ENCODE data around the gene ITPR3. TPM values are rescaled to one million over a fixed set of nuclear protein-coding genes. Genes with fewer than 3 reads are reported as not detected.

ITPR3 gene
- total RNA-seq, 1 experiment from 2014 or later, result 143 TPM

- TF ChIP-seq, protein P1, sequence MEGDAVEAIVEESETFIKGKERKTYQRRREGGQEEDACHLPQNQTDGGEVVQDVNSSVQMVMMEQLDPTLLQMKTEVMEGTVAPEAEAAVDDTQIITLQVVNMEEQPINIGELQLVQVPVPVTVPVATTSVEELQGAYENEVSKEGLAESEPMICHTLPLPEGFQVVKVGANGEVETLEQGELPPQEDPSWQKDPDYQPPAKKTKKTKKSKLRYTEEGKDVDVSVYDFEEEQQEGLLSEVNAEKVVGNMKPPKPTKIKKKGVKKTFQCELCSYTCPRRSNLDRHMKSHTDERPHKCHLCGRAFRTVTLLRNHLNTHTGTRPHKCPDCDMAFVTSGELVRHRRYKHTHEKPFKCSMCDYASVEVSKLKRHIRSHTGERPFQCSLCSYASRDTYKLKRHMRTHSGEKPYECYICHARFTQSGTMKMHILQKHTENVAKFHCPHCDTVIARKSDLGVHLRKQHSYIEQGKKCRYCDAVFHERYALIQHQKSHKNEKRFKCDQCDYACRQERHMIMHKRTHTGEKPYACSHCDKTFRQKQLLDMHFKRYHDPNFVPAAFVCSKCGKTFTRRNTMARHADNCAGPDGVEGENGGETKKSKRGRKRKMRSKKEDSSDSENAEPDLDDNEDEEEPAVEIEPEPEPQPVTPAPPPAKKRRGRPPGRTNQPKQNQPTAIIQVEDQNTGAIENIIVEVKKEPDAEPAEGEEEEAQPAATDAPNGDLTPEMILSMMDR (IDR thresholded peaks at IDR 0.05; ENCODE audit: unreplicated experiment), result no peak
- Mint-ChIP-seq H3K9me3 (ENCODE audit: low read depth, unreplicated experiment) (no peaks in the 10 kb centered on the region), H3K4me1 (ENCODE audit: low read depth, unreplicated experiment) (peaks cover 36% of the 10 kb centered on the region), H3K4me3 (ENCODE audit: low read depth, unreplicated experiment) (no peak overlapping the region), H3K27ac (ENCODE audit: unreplicated experiment) (no peak overlapping the region), H3K36me3 (ENCODE audit: insufficient read depth, unreplicated experiment) (no peaks in the 10 kb centered on the region), H3K27me3 (ENCODE audit: unreplicated experiment) (peaks cover 11% of the 10 kb centered on the region)
- no TSS peak for BruUV-seq (replicated peaks)
- intact Hi-C loops (cut with micrococcal nuclease; ENCODE audit: unreplicated experiment), result no loop called here
- DNase-seq, result no peak
- CTCF ChIA-PET, result interaction anchor here (1.0 kb wide), 1 partner anchor 17 kb away, joined by 4 read pairs; the partner anchor contains the start of gene UQCC2
Observed at GRCh38 chr6:33728438-33728837, 107.3 kb downstream of the ITPR3 start.

DNA sequence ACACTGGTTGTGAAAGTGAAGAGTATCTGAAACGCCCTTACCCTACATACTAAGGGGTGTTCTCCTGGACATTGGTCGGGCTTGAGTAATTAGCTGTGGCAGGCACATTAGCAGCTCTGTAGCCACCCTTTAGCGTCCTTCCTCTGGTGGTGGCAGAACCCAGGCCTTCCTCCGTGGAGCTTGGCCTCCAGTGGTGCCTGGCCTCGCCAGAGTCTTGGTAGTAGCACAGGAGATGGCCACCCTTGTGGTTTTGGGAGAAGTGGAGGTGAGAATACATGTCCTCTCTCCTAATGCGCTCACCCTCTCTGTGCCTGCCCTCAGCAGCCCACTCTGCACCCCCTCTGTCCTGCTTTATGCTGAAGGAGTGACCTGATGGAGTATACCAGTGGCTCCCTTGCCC lies 107.9 kb downstream of the ITPR3 start:
- peaks cover 5% of the 10 kb centered on the region for H3K27me3 Mint-ChIP-seq (ENCODE audit: unreplicated experiment)
- no peak overlapping the region for H3K27ac Mint-ChIP-seq (ENCODE audit: unreplicated experiment)
- TF ChIP-seq, protein P1 (IDR thresholded peaks at IDR 0.05; ENCODE audit: unreplicated experiment), result no peak
- no TSS peak for BruUV-seq (replicated peaks)
- DNase-seq, result no peak
- H3K4me3 Mint-ChIP-seq (ENCODE audit: low read depth, unreplicated experiment), result no peak overlapping the region
- intact Hi-C loops (cut with micrococcal nuclease; ENCODE audit: unreplicated experiment), result no loop called here
- peaks cover 37% of the 10 kb centered on the region for H3K4me1 Mint-ChIP-seq (ENCODE audit: low read depth, unreplicated experiment)
- H3K9me3 Mint-ChIP-seq (ENCODE audit: low read depth, unreplicated experiment), result no peaks in the 10 kb centered on the region
- H3K36me3 Mint-ChIP-seq (ENCODE audit: insufficient read depth, unreplicated experiment), result no peaks in the 10 kb centered on the region
- CTCF ChIA-PET, result no interaction called here

GRCh38 chr6:33730611-33731010 lies 109.5 kb downstream of the ITPR3 start:
- H3K4me3 Mint-ChIP-seq (ENCODE audit: low read depth, unreplicated experiment), result no peak overlapping the region
- intact Hi-C loops (cut with micrococcal nuclease; ENCODE audit: unreplicated experiment), result no loop called here
- no TSS peak for BruUV-seq (replicated peaks)
- no peak for DNase-seq
- H3K9me3 Mint-ChIP-seq (ENCODE audit: low read depth, unreplicated experiment), result no peaks in the 10 kb centered on the region
- TF ChIP-seq, protein P1 (IDR thresholded peaks at IDR 0.05; ENCODE audit: unreplicated experiment), result no peak
- no peaks in the 10 kb centered on the region for H3K27me3 Mint-ChIP-seq (ENCODE audit: unreplicated experiment)
- CTCF ChIA-PET, result interaction anchor here (2.3 to 3.1 kb wide), 2 partner anchors 13 to 19 kb away, joined by 12 to 16 read pairs; partner anchors contain the start of gene UQCC2
- H3K4me1 Mint-ChIP-seq (ENCODE audit: low read depth, unreplicated experiment), result peaks cover 37% of the 10 kb centered on the region
- H3K36me3 Mint-ChIP-seq (ENCODE audit: insufficient read depth, unreplicated experiment), result no peaks in the 10 kb centered on the region
- peak overlapping the region; percentile 39 for H3K27ac Mint-ChIP-seq (ENCODE audit: unreplicated experiment)

- TF ChIP-seq, protein P1 (IDR thresholded peaks at IDR 0.05; ENCODE audit: unreplicated experiment), result no peak
- DNase-seq, result no peak
- Mint-ChIP-seq H3K27ac (ENCODE audit: unreplicated experiment) (peak overlapping the region; percentile 39), H3K4me1 (ENCODE audit: low read depth, unreplicated experiment) (peaks cover 37% of the 10 kb centered on the region), H3K27me3 (ENCODE audit: unreplicated experiment) (no peaks in the 10 kb centered on the region), H3K4me3 (ENCODE audit: low read depth, unreplicated experiment) (no peak overlapping the region), H3K9me3 (ENCODE audit: low read depth, unreplicated experiment) (no peaks in the 10 kb centered on the region), H3K36me3 (ENCODE audit: insufficient read depth, unreplicated experiment) (no peaks in the 10 kb centered on the region)
- CTCF ChIA-PET, result interaction anchor here (1.4 to 3.1 kb wide), 4 partner anchors 9 to 19 kb away, joined by 4 to 16 read pairs (median 14); partner anchors contain the start of gene UQCC2
- intact Hi-C loops (cut with micrococcal nuclease; ENCODE audit: unreplicated experiment), result no loop called here
- BruUV-seq (replicated peaks), result no TSS peak
Observed at GRCh38 chr6:33731035-33731434, 109.9 kb downstream of the ITPR3 start.
